ENCODE measurements around the gene PXMP4. TPM values are rescaled to one million over a fixed set of nuclear protein-coding genes. Genes with fewer than 3 reads are reported as not detected.

Gene PXMP4
- polyA plus RNA-seq, 2 of the 4 experiments (the other 2 are of a cell fraction) = 4.5 to 6.6 TPM

DNA sequence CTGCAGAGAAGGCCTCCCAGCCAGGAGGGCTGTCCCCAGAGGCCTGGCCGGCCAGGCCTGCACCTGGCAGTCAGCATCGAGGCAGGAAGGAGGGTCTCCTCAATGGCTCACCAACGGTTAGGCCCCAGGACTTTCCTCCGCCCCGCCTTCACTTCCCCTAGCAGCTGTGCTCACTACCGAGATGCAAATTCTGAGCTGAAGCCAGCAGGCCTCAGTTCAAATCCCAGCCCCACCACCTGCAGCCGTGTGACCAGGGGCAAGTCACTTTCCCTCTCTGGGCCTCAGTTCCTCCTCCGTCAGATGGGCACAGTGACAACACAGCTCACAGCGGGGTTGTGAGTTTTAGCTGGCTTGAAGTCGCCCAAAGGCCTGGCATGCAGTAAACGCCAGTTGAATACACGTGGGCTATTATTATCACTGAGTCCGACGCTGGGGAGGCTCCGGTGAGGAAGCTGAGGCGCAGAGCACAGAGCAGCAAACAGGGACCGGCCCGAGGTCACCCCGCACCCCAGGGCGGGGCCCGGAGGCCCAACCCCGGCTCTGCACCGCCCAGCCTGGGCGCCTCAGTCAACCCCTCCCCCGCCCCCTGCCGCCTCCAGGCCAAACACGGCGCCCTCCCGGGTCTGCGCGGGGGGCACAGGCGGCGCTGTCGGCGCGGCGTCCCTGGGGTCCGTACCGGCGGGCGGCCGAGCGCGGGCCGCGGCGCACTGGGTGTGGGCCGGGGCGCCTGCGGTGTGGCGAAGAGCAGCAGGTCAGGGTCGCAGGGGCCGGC is 34.6 kb downstream of the PXMP4 start:
- H3K9me3 ChIP-seq = no peaks in the 10 kb centered on the region
- TF ChIP-seq, protein P1, sequence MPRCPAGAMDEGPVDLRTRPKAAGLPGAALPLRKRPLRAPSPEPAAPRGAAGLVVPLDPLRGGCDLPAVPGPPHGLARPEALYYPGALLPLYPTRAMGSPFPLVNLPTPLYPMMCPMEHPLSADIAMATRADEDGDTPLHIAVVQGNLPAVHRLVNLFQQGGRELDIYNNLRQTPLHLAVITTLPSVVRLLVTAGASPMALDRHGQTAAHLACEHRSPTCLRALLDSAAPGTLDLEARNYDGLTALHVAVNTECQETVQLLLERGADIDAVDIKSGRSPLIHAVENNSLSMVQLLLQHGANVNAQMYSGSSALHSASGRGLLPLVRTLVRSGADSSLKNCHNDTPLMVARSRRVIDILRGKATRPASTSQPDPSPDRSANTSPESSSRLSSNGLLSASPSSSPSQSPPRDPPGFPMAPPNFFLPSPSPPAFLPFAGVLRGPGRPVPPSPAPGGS (IDR thresholded peaks at IDR 0.05) = peak; percentile 21; the same call in 1 of the 3 replicates
- no peak for TF ChIP-seq EHF (CRISPR knock-in tag; IDR thresholded peaks at IDR 0.05)
- DNase-seq (ENCODE audit: low read depth in 1 of 2, low spot score in 1 of 2) = peak in 1 of 2 experiments; percentile 48
- ChIA-PET CTCF (interaction anchor here (0.6 to 1.8 kb wide), 3 partner anchors 10 to 381 kb away, joined by 3 to 8 read pairs (median 3); no protein-coding TSS in a partner anchor), POLR2A (interaction anchor here (1.1 kb wide), 1 partner anchor 22 kb away, joined by 4 read pairs; no protein-coding TSS in a partner anchor)
- H3K4me1 ChIP-seq = peaks cover 24% of the 10 kb centered on the region
- peak overlapping the region; percentile 77 to 93 for H3K27ac ChIP-seq
- WGBS (ENCODE audit: missing lambda C conversion rate) = 8% methylated on average over 10 of the region's 53 CpGs
- no peak for FAIRE-seq
- H3K4me3 ChIP-seq = peak overlapping the region; percentile 85
- peak; percentile 60 to 63 for ATAC-seq
- H3K4me2 ChIP-seq = peak overlapping the region; percentile 96

- POLR2A ChIA-PET = interaction anchor here (1.1 kb wide), 1 partner anchor 21 kb away, joined by 4 read pairs; no protein-coding TSS in a partner anchor
- Histone ChIP-seq H3K4me1 (peaks cover 24% of the 10 kb centered on the region), H3K4me3 (peak overlapping the region; percentile 85), H3K9me3 (no peaks in the 10 kb centered on the region), H3K27ac (peak overlapping the region; percentile 77 to 93), H3K4me2 (peak overlapping the region; percentile 96)
- no peak for TF ChIP-seq FOSL2 (IDR thresholded peaks at IDR 0.05)
- TF ChIP-seq FOSL2 (CRISPR knock-in tag; IDR thresholded peaks at IDR 0.05) = no peak
- TF ChIP-seq MAFK (IDR thresholded peaks at IDR 0.05; ENCODE audit: partially characterized antibody) = no peak
- TF ChIP-seq RNF2 (IDR thresholded peaks at IDR 0.05; ENCODE audit: borderline replicate concordance, low read depth) = no peak
- no peak for ATAC-seq
- FAIRE-seq = no peak
- CTCF ChIA-PET = interaction anchor here (0.6 to 1.8 kb wide), 4 partner anchors 9 to 382 kb away, joined by 3 to 8 read pairs (median 4); no protein-coding TSS in a partner anchor
- no peak for DNase-seq (ENCODE audit: low read depth in 1 of 2, low spot score in 1 of 2)
- 55% methylated on average over 10 of the region's 10 CpGs for WGBS (ENCODE audit: missing lambda C conversion rate)
Observed at GRCh38 chr20:33684533-33685327, 35.4 kb downstream of the PXMP4 start.

GRCh38 chr20:33681728-33682353 is 38.3 kb downstream of the PXMP4 start:
- H3K4me2 ChIP-seq = no peak overlapping the region
- peaks cover 22% of the 10 kb centered on the region for H3K4me1 ChIP-seq
- FAIRE-seq (no peak), ATAC-seq (no peak), DNase-seq (ENCODE audit: low read depth in 1 of 2, low spot score in 1 of 2) (no peak)
- no peaks in the 10 kb centered on the region for H3K9me3 ChIP-seq
- 91% methylated on average over 8 of the region's 9 CpGs for WGBS (ENCODE audit: missing lambda C conversion rate)
- no peak for TF ChIP-seq CBX2 (IDR thresholded peaks at IDR 0.05; ENCODE audit: borderline replicate concordance, low read depth)
- no peak for TF ChIP-seq REST (IDR thresholded peaks at IDR 0.05)
- TF ChIP-seq JUNB (IDR thresholded peaks at IDR 0.05) = no peak
- TF ChIP-seq SREBF2 (IDR thresholded peaks at IDR 0.05) = no peak
- TF ChIP-seq RNF2 (IDR thresholded peaks at IDR 0.05; ENCODE audit: borderline replicate concordance, low read depth) = no peak
- no peak for TF ChIP-seq FOSB (CRISPR knock-in tag; IDR thresholded peaks at IDR 0.05)
- no peak for TF ChIP-seq MAFK (IDR thresholded peaks at IDR 0.05; ENCODE audit: partially characterized antibody)
- TF ChIP-seq TFCP2L1 (CRISPR knock-in tag; IDR thresholded peaks at IDR 0.05) = no peak
- TF ChIP-seq, protein P2, sequence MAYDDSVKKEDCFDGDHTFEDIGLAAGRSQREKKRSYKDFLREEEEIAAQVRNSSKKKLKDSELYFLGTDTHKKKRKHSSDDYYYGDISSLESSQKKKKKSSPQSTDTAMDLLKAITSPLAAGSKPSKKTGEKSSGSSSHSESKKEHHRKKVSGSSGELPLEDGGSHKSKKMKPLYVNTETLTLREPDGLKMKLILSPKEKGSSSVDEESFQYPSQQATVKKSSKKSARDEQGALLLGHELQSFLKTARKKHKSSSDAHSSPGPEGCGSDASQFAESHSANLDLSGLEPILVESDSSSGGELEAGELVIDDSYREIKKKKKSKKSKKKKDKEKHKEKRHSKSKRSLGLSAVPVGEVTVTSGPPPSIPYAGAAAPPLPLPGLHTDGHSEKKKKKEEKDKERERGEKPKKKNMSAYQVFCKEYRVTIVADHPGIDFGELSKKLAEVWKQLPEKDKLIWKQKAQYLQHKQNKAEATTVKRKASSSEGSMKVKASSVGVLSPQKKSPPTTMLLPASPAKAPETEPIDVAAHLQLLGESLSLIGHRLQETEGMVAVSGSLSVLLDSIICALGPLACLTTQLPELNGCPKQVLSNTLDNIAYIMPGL (CRISPR knock-in tag; IDR thresholded peaks at IDR 0.05; ENCODE audit: borderline replicate concordance) = no peak
- ChIA-PET CTCF (interaction anchor here (0.6 to 2.0 kb wide), 4 partner anchors 8 to 447 kb away, joined by 3 to 4 read pairs (median 4); partner anchors contain the start of gene ZNF341), POLR2A (no interaction called here)
- H3K4me3 ChIP-seq = no peak overlapping the region
- no peak overlapping the region for H3K27ac ChIP-seq

Data from A549 (cell line).